ENCODE results near the gene MAPT. TPM values are rescaled to one million over a fixed set of nuclear protein-coding genes. Genes with fewer than 3 reads are reported as not detected.

Gene MAPT
- total RNA-seq, 1 experiment from 2014 or later = 37.5 TPM

- TF ChIP-seq CTCF (IDR thresholded peaks at IDR 0.05 in 2 of 3, conservative IDR thresholded peaks at IDR 0.05 in 1 of 3; ENCODE audit: borderline replicate concordance in 1 of 3, insufficient read depth in 1 of 3, low read depth in 2 of 3, low read length in 2 of 3) (no peak), RAD21 (IDR thresholded peaks at IDR 0.05; ENCODE audit: low read depth) (no peak)
- TF ChIP-seq, protein P1, sequence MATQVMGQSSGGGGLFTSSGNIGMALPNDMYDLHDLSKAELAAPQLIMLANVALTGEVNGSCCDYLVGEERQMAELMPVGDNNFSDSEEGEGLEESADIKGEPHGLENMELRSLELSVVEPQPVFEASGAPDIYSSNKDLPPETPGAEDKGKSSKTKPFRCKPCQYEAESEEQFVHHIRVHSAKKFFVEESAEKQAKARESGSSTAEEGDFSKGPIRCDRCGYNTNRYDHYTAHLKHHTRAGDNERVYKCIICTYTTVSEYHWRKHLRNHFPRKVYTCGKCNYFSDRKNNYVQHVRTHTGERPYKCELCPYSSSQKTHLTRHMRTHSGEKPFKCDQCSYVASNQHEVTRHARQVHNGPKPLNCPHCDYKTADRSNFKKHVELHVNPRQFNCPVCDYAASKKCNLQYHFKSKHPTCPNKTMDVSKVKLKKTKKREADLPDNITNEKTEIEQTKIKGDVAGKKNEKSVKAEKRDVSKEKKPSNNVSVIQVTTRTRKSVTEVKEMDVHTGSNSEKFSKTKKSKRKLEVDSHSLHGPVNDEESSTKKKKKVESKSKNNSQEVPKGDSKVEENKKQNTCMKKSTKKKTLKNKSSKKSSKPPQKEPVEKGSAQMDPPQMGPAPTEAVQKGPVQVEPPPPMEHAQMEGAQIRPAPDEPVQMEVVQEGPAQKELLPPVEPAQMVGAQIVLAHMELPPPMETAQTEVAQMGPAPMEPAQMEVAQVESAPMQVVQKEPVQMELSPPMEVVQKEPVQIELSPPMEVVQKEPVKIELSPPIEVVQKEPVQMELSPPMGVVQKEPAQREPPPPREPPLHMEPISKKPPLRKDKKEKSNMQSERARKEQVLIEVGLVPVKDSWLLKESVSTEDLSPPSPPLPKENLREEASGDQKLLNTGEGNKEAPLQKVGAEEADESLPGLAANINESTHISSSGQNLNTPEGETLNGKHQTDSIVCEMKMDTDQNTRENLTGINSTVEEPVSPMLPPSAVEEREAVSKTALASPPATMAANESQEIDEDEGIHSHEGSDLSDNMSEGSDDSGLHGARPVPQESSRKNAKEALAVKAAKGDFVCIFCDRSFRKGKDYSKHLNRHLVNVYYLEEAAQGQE (IDR thresholded peaks at IDR 0.05; ENCODE audit: low read depth) = no peak
Measured at GRCh38 chr17:45960311-45960710, 66.0 kb downstream of the MAPT start (continued).

DNA sequence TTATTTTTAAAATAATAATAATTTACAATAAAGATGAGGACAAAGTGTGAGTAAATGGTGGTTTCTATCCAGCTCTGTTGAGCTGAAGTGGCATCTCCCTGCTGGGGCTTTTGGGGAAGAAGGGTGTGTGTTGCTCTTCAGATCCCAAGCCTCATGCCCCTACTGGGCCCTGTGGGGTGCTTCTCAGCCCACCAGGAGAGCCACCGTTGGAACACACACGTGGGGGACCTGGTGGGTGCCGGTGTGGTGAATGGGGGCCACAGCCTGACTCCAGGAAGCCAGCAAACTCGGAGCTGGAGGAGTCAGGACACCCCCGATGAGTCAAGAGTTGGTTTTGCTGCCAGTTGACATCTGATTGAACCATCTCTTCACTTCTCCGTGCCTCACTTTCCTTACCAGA lies 66.9 kb downstream of the MAPT start:
- CTCF ChIA-PET = interaction anchor here (1.2 to 2.0 kb wide), 2 partner anchors 12 to 13 kb away, joined by 4 to 12 read pairs; no protein-coding TSS in a partner anchor
- no TSS peak for BruUV-seq (replicated peaks)
- DNase-seq (ENCODE audit: low read depth, low spot score) = no peak
- POLR2A ChIA-PET = no interaction called here
- Histone ChIP-seq H3K9me2 (ENCODE audit: insufficient read depth) (no peaks in the 10 kb centered on the region), H3K36me3 (ENCODE audit: control insufficient read depth in 1 of 2, insufficient read depth in 2 of 2, low read length in 2 of 2) (no peaks in the 10 kb centered on the region), H3K4me2 (ENCODE audit: low read length) (no peak overlapping the region), H3K79me2 (ENCODE audit: insufficient read depth, low read length) (no peaks in the 10 kb centered on the region), H3K9me3 (ENCODE audit: control insufficient read depth in 1 of 2, insufficient read depth in 1 of 2, low read depth in 1 of 2, low read length in 2 of 2) (no peaks in the 10 kb centered on the region), H3K9ac (ENCODE audit: low read length) (no peak overlapping the region), H4K20me1 (ENCODE audit: insufficient read depth) (no peaks in the 10 kb centered on the region), H3K4me3 (replicated peaks in 1 of 2; ENCODE audit: low read depth in 1 of 2, low read length in 2 of 2) (no peak overlapping the region), H3K27ac (ENCODE audit: low read depth, low read length) (no peak overlapping the region), H3K4me1 (ENCODE audit: control insufficient read depth in 1 of 2, insufficient read depth in 2 of 2, low read length in 2 of 2) (peaks cover 0 to 7% of the 10 kb centered on the region in 2 experiments; a peak in 1 of 4 replicates), H3K27me3 (ENCODE audit: insufficient read depth, low read length) (no peaks in the 10 kb centered on the region), H2AFZ (ENCODE audit: low read depth, low read length, poor library complexity, severe bottlenecking) (no peak overlapping the region)
- RAD21 ChIA-PET (ENCODE audit: low non-redundant PET in 1 of 2, low total read pairs in 2 of 2, uncharacterized antibody in 2 of 2, unreplicated experiment in 2 of 2) = interaction anchor here in 1 of 2 experiments (0.6 kb wide), 1 partner anchor 41 kb away, joined by 3 read pairs; no protein-coding TSS in a partner anchor
- ATAC-seq = no peak
- intact Hi-C loops (cut with micrococcal nuclease) = no loop called here
- no peak for TF ChIP-seq CEBPB (IDR thresholded peaks at IDR 0.05; ENCODE audit: low read depth)
- TF ChIP-seq RAD21 (IDR thresholded peaks at IDR 0.05; ENCODE audit: low read depth) = no peak
- TF ChIP-seq FOSL1 (IDR thresholded peaks at IDR 0.05; ENCODE audit: low read depth) = no peak
- no peak for TF ChIP-seq CTCF (IDR thresholded peaks at IDR 0.05 in 2 of 3, conservative IDR thresholded peaks at IDR 0.05 in 1 of 3; ENCODE audit: borderline replicate concordance in 1 of 3, insufficient read depth in 1 of 3, low read depth in 2 of 3, low read length in 2 of 3)
- TF ChIP-seq POLR2A (IDR thresholded peaks at IDR 0.05; ENCODE audit: borderline replicate concordance, extremely low read depth, insufficient read depth, insufficient read length) = no peak
- TF ChIP-seq ATF3 (IDR thresholded peaks at IDR 0.05) = no peak
- no peak for TF ChIP-seq TCF7L2 (IDR thresholded peaks at IDR 0.05; ENCODE audit: borderline replicate concordance, extremely low read depth, insufficient read depth, insufficient read length)
- no peak for TF ChIP-seq ZBTB33 (IDR thresholded peaks at IDR 0.05; ENCODE audit: extremely low read depth, insufficient replicate concordance, low read length)

Measured in HCT116 (cell line).